ENCODE results near the gene ZNF71.

The ZNF71 gene

DNA sequence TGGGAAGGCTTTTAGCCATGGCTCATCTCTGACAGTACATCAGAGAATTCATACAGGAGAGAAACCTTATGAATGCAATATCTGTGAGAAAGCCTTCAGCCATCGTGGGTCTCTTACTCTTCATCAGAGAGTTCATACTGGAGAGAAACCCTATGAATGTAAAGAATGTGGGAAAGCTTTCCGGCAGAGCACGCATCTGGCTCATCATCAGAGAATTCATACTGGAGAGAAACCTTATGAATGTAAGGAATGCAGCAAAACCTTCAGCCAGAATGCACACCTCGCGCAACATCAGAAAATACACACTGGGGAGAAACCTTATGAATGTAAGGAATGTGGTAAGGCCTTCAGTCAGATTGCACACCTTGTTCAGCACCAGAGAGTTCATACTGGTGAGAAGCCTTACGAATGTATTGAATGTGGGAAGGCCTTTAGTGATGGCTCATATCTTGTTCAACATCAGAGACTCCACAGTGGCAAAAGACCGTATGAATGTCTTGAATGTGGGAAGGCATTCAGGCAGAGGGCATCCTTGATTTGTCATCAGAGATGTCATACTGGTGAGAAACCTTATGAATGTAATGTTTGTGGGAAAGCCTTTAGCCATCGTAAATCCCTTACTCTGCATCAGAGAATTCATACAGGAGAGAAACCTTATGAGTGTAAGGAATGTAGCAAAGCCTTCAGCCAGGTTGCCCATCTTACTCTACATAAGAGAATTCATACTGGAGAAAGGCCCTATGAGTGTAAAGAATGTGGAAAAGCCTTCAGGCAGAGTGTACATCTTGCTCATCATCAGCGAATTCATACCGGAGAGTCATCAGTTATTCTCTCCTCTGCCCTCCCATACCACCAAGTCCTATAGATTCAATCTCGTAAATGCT lies 17.1 kb upstream of the ZNF71 start:
- TF ChIP-seq EP300 (IDR thresholded peaks at IDR 0.05; ENCODE audit: borderline replicate concordance): no peak
- no peak for TF ChIP-seq RAD21 (IDR thresholded peaks at IDR 0.05; ENCODE audit: low read depth)
- TF ChIP-seq FOXM1 (IDR thresholded peaks at IDR 0.05; ENCODE audit: borderline replicate concordance, low read depth): no peak
- no peak for TF ChIP-seq ZBTB7A (IDR thresholded peaks at IDR 0.05; ENCODE audit: low read depth)
- TF ChIP-seq TCF12 (IDR thresholded peaks at IDR 0.05; ENCODE audit: low read depth): no peak
- TF ChIP-seq, protein P1, sequence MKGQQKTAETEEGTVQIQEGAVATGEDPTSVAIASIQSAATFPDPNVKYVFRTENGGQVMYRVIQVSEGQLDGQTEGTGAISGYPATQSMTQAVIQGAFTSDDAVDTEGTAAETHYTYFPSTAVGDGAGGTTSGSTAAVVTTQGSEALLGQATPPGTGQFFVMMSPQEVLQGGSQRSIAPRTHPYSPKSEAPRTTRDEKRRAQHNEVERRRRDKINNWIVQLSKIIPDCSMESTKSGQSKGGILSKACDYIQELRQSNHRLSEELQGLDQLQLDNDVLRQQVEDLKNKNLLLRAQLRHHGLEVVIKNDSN (IDR thresholded peaks at IDR 0.05): no peak

DNA sequence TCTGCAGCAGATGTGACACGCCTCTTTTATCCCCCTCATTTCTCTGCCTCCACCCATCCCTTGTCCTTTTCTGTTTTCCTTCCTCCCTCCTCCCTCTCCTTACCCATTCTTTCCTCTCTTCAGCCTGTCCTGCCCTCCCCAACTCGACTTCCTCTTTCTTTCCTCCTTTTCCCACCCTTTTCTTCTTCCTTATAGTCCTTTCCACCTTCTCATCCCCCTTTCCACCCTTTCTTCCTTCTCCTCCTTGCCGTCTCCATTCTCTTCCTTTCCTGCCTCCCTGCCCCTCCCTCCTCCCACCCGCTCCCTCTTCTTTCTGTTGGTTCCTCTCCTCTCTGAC lies 688 bp upstream of the ZNF71 start:
- TF ChIP-seq, protein P2, sequence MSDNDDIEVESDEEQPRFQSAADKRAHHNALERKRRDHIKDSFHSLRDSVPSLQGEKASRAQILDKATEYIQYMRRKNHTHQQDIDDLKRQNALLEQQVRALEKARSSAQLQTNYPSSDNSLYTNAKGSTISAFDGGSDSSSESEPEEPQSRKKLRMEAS (IDR thresholded peaks at IDR 0.05): no peak
- no peak for TF ChIP-seq NFIC (IDR thresholded peaks at IDR 0.05)
- no peak for TF ChIP-seq EP300 (IDR thresholded peaks at IDR 0.05; ENCODE audit: borderline replicate concordance)
- TF ChIP-seq ZBTB7A (IDR thresholded peaks at IDR 0.05; ENCODE audit: low read depth): no peak
- TF ChIP-seq RAD21 (IDR thresholded peaks at IDR 0.05; ENCODE audit: low read depth): no peak
- no peak for TF ChIP-seq CREB1 (IDR thresholded peaks at IDR 0.05; ENCODE audit: low read depth)
- no peak for TF ChIP-seq TAF1 (IDR thresholded peaks at IDR 0.05; ENCODE audit: low read depth)
- no peak for TF ChIP-seq YY1 (IDR thresholded peaks at IDR 0.05; ENCODE audit: low read depth)
- TF ChIP-seq, protein P3, sequence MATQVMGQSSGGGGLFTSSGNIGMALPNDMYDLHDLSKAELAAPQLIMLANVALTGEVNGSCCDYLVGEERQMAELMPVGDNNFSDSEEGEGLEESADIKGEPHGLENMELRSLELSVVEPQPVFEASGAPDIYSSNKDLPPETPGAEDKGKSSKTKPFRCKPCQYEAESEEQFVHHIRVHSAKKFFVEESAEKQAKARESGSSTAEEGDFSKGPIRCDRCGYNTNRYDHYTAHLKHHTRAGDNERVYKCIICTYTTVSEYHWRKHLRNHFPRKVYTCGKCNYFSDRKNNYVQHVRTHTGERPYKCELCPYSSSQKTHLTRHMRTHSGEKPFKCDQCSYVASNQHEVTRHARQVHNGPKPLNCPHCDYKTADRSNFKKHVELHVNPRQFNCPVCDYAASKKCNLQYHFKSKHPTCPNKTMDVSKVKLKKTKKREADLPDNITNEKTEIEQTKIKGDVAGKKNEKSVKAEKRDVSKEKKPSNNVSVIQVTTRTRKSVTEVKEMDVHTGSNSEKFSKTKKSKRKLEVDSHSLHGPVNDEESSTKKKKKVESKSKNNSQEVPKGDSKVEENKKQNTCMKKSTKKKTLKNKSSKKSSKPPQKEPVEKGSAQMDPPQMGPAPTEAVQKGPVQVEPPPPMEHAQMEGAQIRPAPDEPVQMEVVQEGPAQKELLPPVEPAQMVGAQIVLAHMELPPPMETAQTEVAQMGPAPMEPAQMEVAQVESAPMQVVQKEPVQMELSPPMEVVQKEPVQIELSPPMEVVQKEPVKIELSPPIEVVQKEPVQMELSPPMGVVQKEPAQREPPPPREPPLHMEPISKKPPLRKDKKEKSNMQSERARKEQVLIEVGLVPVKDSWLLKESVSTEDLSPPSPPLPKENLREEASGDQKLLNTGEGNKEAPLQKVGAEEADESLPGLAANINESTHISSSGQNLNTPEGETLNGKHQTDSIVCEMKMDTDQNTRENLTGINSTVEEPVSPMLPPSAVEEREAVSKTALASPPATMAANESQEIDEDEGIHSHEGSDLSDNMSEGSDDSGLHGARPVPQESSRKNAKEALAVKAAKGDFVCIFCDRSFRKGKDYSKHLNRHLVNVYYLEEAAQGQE (IDR thresholded peaks at IDR 0.05; ENCODE audit: low read depth): no peak
- TF ChIP-seq, protein P1 (IDR thresholded peaks at IDR 0.05): no peak

DNA sequence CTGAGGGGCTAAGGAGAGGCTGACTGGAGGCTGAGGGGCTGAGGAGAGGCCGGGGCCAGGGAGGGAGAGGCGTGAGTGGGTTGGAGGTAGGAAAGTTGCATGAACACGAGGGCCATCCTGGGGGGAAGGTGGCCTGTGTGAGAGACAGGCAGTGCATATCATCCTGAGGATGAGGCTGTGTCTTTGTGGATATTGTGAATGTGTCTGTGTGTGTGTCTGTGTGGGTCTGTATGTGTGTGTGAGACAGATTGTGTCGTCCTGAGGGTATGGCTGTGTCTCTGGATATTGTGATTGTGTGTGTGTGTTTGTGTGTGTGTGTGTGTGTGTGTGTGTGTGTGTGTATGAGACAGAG lies 422 bp downstream of the ZNF71 start:
- TF ChIP-seq ZBTB7A (IDR thresholded peaks at IDR 0.05; ENCODE audit: low read depth) (no peak), FOXM1 (IDR thresholded peaks at IDR 0.05; ENCODE audit: borderline replicate concordance, low read depth) (no peak)
- TF ChIP-seq, protein P1 (IDR thresholded peaks at IDR 0.05): no peak

DNA sequence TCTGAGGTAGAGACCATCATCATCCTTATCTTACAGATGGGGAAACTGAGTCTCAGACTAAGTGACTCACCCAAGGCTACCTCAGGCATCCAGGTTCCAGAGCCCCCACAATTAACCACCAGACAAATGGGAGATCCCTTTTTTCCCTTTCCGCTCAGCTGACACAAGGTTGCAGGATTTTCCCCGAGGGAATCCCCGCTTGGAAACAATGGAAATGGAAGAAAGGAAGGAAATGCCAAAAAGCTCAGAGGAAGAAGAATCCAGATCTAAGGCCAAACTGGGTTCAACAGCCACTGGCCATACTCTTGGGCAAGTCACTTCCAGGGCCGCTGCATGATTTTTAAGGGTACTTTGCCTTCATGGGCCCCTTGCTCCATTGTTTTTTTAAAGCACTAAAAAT lies 1.6 kb downstream of the ZNF71 start:
- TF ChIP-seq FOXM1 (IDR thresholded peaks at IDR 0.05; ENCODE audit: borderline replicate concordance, low read depth) (no peak), ZBTB7A (IDR thresholded peaks at IDR 0.05; ENCODE audit: low read depth) (no peak)
- TF ChIP-seq, protein P2 (IDR thresholded peaks at IDR 0.05): no peak

DNA sequence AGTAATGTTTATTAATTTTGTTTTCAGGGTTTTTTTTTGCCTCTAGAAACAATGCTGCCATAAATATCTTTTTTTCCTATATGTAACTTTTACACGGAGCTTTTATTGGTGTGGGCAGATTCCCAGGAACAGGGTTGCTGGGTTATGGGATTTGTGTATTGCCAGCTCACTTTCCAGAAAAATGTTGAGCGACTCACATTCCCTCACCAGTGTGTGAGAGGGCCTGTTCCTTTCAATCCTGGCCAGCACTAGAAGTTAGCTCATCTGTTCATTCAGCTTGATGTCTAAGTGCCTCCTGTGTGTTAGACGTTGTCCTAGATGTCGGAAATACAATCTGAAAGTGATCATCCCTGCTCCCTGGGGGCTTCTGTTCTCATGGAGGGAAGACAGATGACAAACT lies 2.6 kb downstream of the ZNF71 start:
- TF ChIP-seq TCF12 (IDR thresholded peaks at IDR 0.05; ENCODE audit: low read depth) (no peak), NFIC (IDR thresholded peaks at IDR 0.05) (no peak), RAD21 (IDR thresholded peaks at IDR 0.05; ENCODE audit: low read depth) (no peak), TEAD4 (IDR thresholded peaks at IDR 0.05) (no peak)
- TF ChIP-seq, protein P1 (IDR thresholded peaks at IDR 0.05): no peak

DNA sequence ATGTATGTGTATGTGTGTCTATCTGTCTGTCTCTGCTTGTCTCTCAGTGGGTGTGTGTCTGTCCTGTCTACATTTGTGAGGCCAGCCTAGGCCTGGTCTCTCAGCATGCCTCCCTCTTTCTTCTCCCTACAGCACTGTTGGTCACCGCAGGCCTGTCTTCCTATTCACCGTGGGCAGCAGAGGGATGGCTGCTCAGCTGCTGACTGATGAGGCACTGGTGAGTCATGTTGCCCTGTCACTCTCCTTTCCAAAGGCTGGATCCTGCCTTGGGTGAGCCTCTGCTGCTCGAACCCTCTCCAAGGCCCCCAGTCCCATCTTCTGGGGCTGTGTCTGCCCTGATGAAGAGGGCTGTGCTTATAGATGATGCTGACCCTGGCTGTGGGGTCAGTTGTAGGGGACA lies 6.3 kb downstream of the ZNF71 start:
- TF ChIP-seq YY1 (IDR thresholded peaks at IDR 0.05; ENCODE audit: low read depth) (no peak), TEAD4 (IDR thresholded peaks at IDR 0.05) (no peak), CEBPB (IDR thresholded peaks at IDR 0.05) (no peak), RAD21 (IDR thresholded peaks at IDR 0.05; ENCODE audit: low read depth) (no peak), NFIC (IDR thresholded peaks at IDR 0.05) (no peak), CREB1 (IDR thresholded peaks at IDR 0.05; ENCODE audit: low read depth) (no peak), FOXM1 (IDR thresholded peaks at IDR 0.05; ENCODE audit: borderline replicate concordance, low read depth) (no peak), EGR1 (IDR thresholded peaks at IDR 0.05) (no peak), ZBTB7A (IDR thresholded peaks at IDR 0.05; ENCODE audit: low read depth) (no peak), EP300 (IDR thresholded peaks at IDR 0.05; ENCODE audit: borderline replicate concordance) (no peak), TAF1 (IDR thresholded peaks at IDR 0.05; ENCODE audit: low read depth) (no peak), TCF12 (IDR thresholded peaks at IDR 0.05; ENCODE audit: low read depth) (no peak)
- TF ChIP-seq, protein P2 (IDR thresholded peaks at IDR 0.05): no peak
- TF ChIP-seq, protein P1 (IDR thresholded peaks at IDR 0.05): no peak
- TF ChIP-seq, protein P3 (IDR thresholded peaks at IDR 0.05; ENCODE audit: low read depth): no peak

All from Ishikawa (cell line).